WTC11 (cell line): ENCODE measurements around the gene FAM90A26. TPM values are rescaled to one million over a fixed set of nuclear protein-coding genes. Genes with fewer than 3 reads are reported as not detected.
"Not testable (repeated sequence)": the region's sequence is repeated elsewhere in the genome, so short reads cannot be mapped to it uniquely, and the experiment has no call there.

ENCODE experiments used
- ATAC-seq: fragments of 200-7000 bp; cut with Tn5 transposase; 2 replicates; pipeline ENCODE4 v1.10.0; 2021; ENCODE audit warnings: mild to moderate bottlenecking, moderate library complexity
- CTCF ChIA-PET: fragments of 300-600 bp; sonication (Branson Sonifier 250); formaldehyde crosslinking; loops from one replicate; lab custom pipeline; 2021; ENCODE audit warnings: antibody characterized with exemption; lab: Charles Lee
- POLR2A ChIA-PET: fragments of 350-600 bp; sonication (Branson Sonifier 250); formaldehyde crosslinking; loops from one replicate; lab custom pipeline; 2021; ENCODE audit warnings: antibody characterized with exemption; lab: Charles Lee
- DNase-seq: peaks from one replicate; pipeline ENCODE4 v3.0.0; 2021; ENCODE audit warnings: low spot score
- H3K27ac Mint-ChIP-seq: 2 replicates; pipeline ENCODE4 v1.8.0; 2021; ENCODE audit warnings: mixed read lengths
- H3K27me3 Mint-ChIP-seq: 2 replicates; pipeline ENCODE4 v1.8.0; 2021; ENCODE audit warnings: low read depth, mild to moderate bottlenecking, moderate library complexity, mixed read lengths
- H3K36me3 Mint-ChIP-seq: 2 replicates; pipeline ENCODE4 v1.8.0; 2021; ENCODE audit warnings: mixed read lengths
- H3K4me1 Mint-ChIP-seq: 2 replicates; pipeline ENCODE4 v1.8.0; 2022; ENCODE audit warnings: mixed read lengths
- H3K4me3 Mint-ChIP-seq: 2 replicates; pipeline ENCODE4 v1.8.0; 2021; ENCODE audit warnings: mild to moderate bottlenecking, moderate library complexity, mixed read lengths
- H3K9me3 Mint-ChIP-seq: 2 replicates; pipeline ENCODE4 v1.8.0; 2021; ENCODE audit warnings: mixed read lengths
- FOXP1 ChIP-seq: sonication (generic); formaldehyde crosslinking; IDR thresholded peaks from 2 replicates; pipeline ENCODE4 v1.8.0; 2022; ENCODE audit warnings: missing genetic modification reagents, mild to moderate bottlenecking, moderate library complexity, borderline replicate concordance
- MAX ChIP-seq: sonication (generic); formaldehyde crosslinking; IDR thresholded peaks from 2 replicates; pipeline ENCODE4 v1.8.0; 2022; ENCODE audit warnings: mild to moderate bottlenecking, missing genetic modification reagents
- SP1 ChIP-seq: sonication (generic); formaldehyde crosslinking; conservative IDR thresholded peaks from 2 replicates; pipeline ENCODE4 v1.8.1; 2022; ENCODE audit warnings: missing genetic modification reagents
- ZNF532 ChIP-seq: fragments of 250-450 bp; sonication (Bioruptor Pico); IDR thresholded peaks from 2 replicates; pipeline ENCODE4 v1.9.0; 2021; ENCODE audit warnings: mild to moderate bottlenecking, borderline replicate concordance
- total RNA-seq: library from RNA; stranded (reverse); gene quantifications from 3 replicates; pipeline ENCODE4 v1.2.3, GENCODE V29; 2021

The FAM90A26 gene
- total RNA-seq, 1 experiment from 2014 or later: not detected

GRCh38 chr4:9146967-9147366, 23.2 kb upstream of the FAM90A26 start (continued):
- TF ChIP-seq ZNF532 (CRISPR knock-in tag): no peak

GRCh38 chr4:9147368-9147767, 22.8 kb upstream of the FAM90A26 start:
- ATAC-seq, H3K4me3 Mint-ChIP-seq, H3K27ac Mint-ChIP-seq, CTCF ChIA-PET, H3K4me1 Mint-ChIP-seq, POLR2A ChIA-PET, DNase-seq, H3K27me3 Mint-ChIP-seq: not testable (repeated sequence)
- Mint-ChIP-seq H3K36me3 (peaks cover 26% of the 10 kb centered on the region), H3K9me3 (peaks cover 17% of the 10 kb centered on the region)

- H3K27me3 Mint-ChIP-seq, CTCF ChIA-PET, ATAC-seq, DNase-seq, POLR2A ChIA-PET, H3K27ac Mint-ChIP-seq, H3K4me3 Mint-ChIP-seq, H3K4me1 Mint-ChIP-seq: not testable (repeated sequence)
- Mint-ChIP-seq H3K9me3 (peaks cover 17% of the 10 kb centered on the region), H3K36me3 (peaks cover 25% of the 10 kb centered on the region)
Observed at GRCh38 chr4:9148611-9149409, 21.4 kb upstream of the FAM90A26 start.

- H3K4me1 Mint-ChIP-seq, POLR2A ChIA-PET, CTCF ChIA-PET, H3K27me3 Mint-ChIP-seq, ATAC-seq, DNase-seq: not testable (repeated sequence)
- Mint-ChIP-seq H3K9me3 (peaks cover 14% of the 10 kb centered on the region), H3K36me3 (peaks cover 24% of the 10 kb centered on the region), H3K27ac (peak overlapping the region; percentile 74), H3K4me3 (peak overlapping the region; percentile 84)
Observed at GRCh38 chr4:9151809-9152179, 18.4 kb upstream of the FAM90A26 start.

- CTCF ChIA-PET: interaction anchor here (0.8 kb wide), 1 partner anchor 152 kb away, joined by 3 read pairs; no protein-coding TSS in a partner anchor
- H3K27me3 Mint-ChIP-seq, POLR2A ChIA-PET, H3K4me1 Mint-ChIP-seq: not testable (repeated sequence)
- ATAC-seq: peak; percentile 82
- Mint-ChIP-seq H3K27ac (peak overlapping the region; percentile 76), H3K4me3 (peak overlapping the region; percentile 84), H3K36me3 (peaks cover 20% of the 10 kb centered on the region), H3K9me3 (peaks cover 14% of the 10 kb centered on the region)
- DNase-seq: peak; percentile 91
Observed at GRCh38 chr4:9152180-9153007, 17.8 kb upstream of the FAM90A26 start.

- POLR2A ChIA-PET: not testable (repeated sequence)
- TF ChIP-seq FOXP1 (CRISPR knock-in tag) (0 out of 2 replicates have a peak, but pooled peaks have one; percentile 27), MAX (peak; percentile 35; the same call in 1 of the 2 replicates), SP1 (CRISPR knock-in tag) (peak; percentile 44; the same call in 1 of the 2 replicates)
- CTCF ChIA-PET: interaction anchor here (0.8 kb wide), 1 partner anchor 152 kb away, joined by 3 read pairs; no protein-coding TSS in a partner anchor
Observed at GRCh38 chr4:9153008-9153570, 17.1 kb upstream of the FAM90A26 start.

More at GRCh38 chr4:9153008-9153570, 17.1 kb upstream of the FAM90A26 start:
- Mint-ChIP-seq H3K4me3 (peak overlapping the region; percentile 70), H3K9me3 (peaks cover 14% of the 10 kb centered on the region), H3K27ac (peak overlapping the region; percentile 76; the same call in 1 of the 2 replicates), H3K36me3 (peaks cover 20% of the 10 kb centered on the region)
- ATAC-seq (peak; percentile 99), DNase-seq (peak; percentile 89)
- H3K27me3 Mint-ChIP-seq, H3K4me1 Mint-ChIP-seq: not testable (repeated sequence)
